ENCODE data around the gene AGFG2.

DNA sequence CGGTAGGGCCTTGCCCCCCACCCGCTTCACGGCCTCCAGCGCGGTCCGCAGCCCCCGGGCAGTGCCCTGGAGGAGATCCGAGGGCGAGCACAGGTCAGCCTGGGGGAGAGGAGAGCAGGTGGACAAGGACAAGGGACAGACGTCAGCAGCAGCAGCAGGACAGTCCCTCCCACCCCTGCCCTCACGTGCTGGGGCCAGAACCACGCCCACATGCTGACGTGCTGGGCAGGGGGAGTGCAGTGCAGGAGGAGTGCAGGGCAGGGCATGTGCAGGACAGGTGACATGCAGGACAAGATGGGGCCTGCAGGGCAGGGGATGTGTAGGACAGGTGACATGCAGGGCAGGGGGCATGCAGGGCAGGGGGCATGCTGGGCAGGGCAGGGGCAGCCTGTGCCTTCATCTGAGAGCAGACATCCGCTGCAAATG is 36.2 kb downstream of the AGFG2 start:
- TF ChIP-seq, protein P1, sequence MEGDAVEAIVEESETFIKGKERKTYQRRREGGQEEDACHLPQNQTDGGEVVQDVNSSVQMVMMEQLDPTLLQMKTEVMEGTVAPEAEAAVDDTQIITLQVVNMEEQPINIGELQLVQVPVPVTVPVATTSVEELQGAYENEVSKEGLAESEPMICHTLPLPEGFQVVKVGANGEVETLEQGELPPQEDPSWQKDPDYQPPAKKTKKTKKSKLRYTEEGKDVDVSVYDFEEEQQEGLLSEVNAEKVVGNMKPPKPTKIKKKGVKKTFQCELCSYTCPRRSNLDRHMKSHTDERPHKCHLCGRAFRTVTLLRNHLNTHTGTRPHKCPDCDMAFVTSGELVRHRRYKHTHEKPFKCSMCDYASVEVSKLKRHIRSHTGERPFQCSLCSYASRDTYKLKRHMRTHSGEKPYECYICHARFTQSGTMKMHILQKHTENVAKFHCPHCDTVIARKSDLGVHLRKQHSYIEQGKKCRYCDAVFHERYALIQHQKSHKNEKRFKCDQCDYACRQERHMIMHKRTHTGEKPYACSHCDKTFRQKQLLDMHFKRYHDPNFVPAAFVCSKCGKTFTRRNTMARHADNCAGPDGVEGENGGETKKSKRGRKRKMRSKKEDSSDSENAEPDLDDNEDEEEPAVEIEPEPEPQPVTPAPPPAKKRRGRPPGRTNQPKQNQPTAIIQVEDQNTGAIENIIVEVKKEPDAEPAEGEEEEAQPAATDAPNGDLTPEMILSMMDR (IDR thresholded peaks at IDR 0.05) = no peak
- no peak for TF ChIP-seq TCF7L2 (IDR thresholded peaks at IDR 0.05; ENCODE audit: low read depth, low read length)
- TF ChIP-seq, protein P2, sequence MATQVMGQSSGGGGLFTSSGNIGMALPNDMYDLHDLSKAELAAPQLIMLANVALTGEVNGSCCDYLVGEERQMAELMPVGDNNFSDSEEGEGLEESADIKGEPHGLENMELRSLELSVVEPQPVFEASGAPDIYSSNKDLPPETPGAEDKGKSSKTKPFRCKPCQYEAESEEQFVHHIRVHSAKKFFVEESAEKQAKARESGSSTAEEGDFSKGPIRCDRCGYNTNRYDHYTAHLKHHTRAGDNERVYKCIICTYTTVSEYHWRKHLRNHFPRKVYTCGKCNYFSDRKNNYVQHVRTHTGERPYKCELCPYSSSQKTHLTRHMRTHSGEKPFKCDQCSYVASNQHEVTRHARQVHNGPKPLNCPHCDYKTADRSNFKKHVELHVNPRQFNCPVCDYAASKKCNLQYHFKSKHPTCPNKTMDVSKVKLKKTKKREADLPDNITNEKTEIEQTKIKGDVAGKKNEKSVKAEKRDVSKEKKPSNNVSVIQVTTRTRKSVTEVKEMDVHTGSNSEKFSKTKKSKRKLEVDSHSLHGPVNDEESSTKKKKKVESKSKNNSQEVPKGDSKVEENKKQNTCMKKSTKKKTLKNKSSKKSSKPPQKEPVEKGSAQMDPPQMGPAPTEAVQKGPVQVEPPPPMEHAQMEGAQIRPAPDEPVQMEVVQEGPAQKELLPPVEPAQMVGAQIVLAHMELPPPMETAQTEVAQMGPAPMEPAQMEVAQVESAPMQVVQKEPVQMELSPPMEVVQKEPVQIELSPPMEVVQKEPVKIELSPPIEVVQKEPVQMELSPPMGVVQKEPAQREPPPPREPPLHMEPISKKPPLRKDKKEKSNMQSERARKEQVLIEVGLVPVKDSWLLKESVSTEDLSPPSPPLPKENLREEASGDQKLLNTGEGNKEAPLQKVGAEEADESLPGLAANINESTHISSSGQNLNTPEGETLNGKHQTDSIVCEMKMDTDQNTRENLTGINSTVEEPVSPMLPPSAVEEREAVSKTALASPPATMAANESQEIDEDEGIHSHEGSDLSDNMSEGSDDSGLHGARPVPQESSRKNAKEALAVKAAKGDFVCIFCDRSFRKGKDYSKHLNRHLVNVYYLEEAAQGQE (IDR thresholded peaks at IDR 0.05; ENCODE audit: insufficient read depth in 1 of 2, low read depth in 2 of 2, low read length in 1 of 2) = no peak
- no peak for TF ChIP-seq POLR2AphosphoS5 (IDR thresholded peaks at IDR 0.05; ENCODE audit: low read depth, low read length)
- no peak for TF ChIP-seq SIN3A (IDR thresholded peaks at IDR 0.05; ENCODE audit: borderline replicate concordance, insufficient read depth, low read depth, low read length)

Measured in Panc1 (cell line).